ENCODE measurements around the gene ATP6V1G3.

Gene ATP6V1G3

GRCh38 chr1:198497326-198498102 is 43.0 kb downstream of the ATP6V1G3 start:
- no peaks in the 10 kb centered on the region for H4K20me1 ChIP-seq (ENCODE audit: insufficient read depth, low read length, poor library complexity, severe bottlenecking)
- H3K36me3 ChIP-seq (ENCODE audit: insufficient read depth, low read length) = no peaks in the 10 kb centered on the region
- no peak overlapping the region for H3K4me2 ChIP-seq (ENCODE audit: low read depth, low read length, poor library complexity, severe bottlenecking)
- no peak overlapping the region for H2AFZ ChIP-seq (ENCODE audit: low read length)
- no peaks in the 10 kb centered on the region for H3K9me2 ChIP-seq (replicated peaks; ENCODE audit: low read depth, low read length)
- TF ChIP-seq EZH2phosphoT487 (IDR thresholded peaks at IDR 0.05; ENCODE audit: borderline replicate concordance) = no peak
- no peak for TF ChIP-seq CTCF (conservative IDR thresholded peaks at IDR 0.05; ENCODE audit: low read length)
- H3F3A ChIP-seq (ENCODE audit: low read depth) = no peaks in the 10 kb centered on the region
- no peaks in the 10 kb centered on the region for H3K4me1 ChIP-seq (ENCODE audit: insufficient read depth, low read length, poor library complexity, severe bottlenecking)
- no peaks in the 10 kb centered on the region for H3K79me2 ChIP-seq (ENCODE audit: insufficient read depth, low read length)
- H3K9me3 ChIP-seq (ENCODE audit: insufficient read depth, low read depth, low read length) = no peaks in the 10 kb centered on the region
- H3K27me3 ChIP-seq (ENCODE audit: insufficient read depth, low read length, poor library complexity, severe bottlenecking) = no peaks in the 10 kb centered on the region
- no peak overlapping the region for H3K4me3 ChIP-seq (ENCODE audit: low read length, poor library complexity, severe bottlenecking)
- no peak overlapping the region for H3K9ac ChIP-seq (ENCODE audit: low read depth, low read length, poor library complexity, severe bottlenecking)

GRCh38 chr1:198496216-198497143 is 44.0 kb downstream of the ATP6V1G3 start:
- H3K9me2 ChIP-seq (replicated peaks; ENCODE audit: low read depth, low read length) = no peaks in the 10 kb centered on the region
- H3K9me3 ChIP-seq (ENCODE audit: insufficient read depth, low read depth, low read length) = no peaks in the 10 kb centered on the region
- TF ChIP-seq EZH2phosphoT487 (IDR thresholded peaks at IDR 0.05; ENCODE audit: borderline replicate concordance) (no peak), CTCF (conservative IDR thresholded peaks at IDR 0.05; ENCODE audit: low read length) (no peak)
- no peak overlapping the region for H3K4me2 ChIP-seq (ENCODE audit: low read depth, low read length, poor library complexity, severe bottlenecking)
- no peaks in the 10 kb centered on the region for H3K4me1 ChIP-seq (ENCODE audit: insufficient read depth, low read length, poor library complexity, severe bottlenecking)
- H4K20me1 ChIP-seq (ENCODE audit: insufficient read depth, low read length, poor library complexity, severe bottlenecking) = no peaks in the 10 kb centered on the region
- no peak overlapping the region for H3K4me3 ChIP-seq (ENCODE audit: low read length, poor library complexity, severe bottlenecking)
- H2AFZ ChIP-seq (ENCODE audit: low read length) = no peak overlapping the region
- H3F3A ChIP-seq (ENCODE audit: low read depth) = no peaks in the 10 kb centered on the region
- H3K9ac ChIP-seq (ENCODE audit: low read depth, low read length, poor library complexity, severe bottlenecking) = no peak overlapping the region
- H3K36me3 ChIP-seq (ENCODE audit: insufficient read depth, low read length) = no peaks in the 10 kb centered on the region
- H3K79me2 ChIP-seq (ENCODE audit: insufficient read depth, low read length) = no peaks in the 10 kb centered on the region
- no peaks in the 10 kb centered on the region for H3K27me3 ChIP-seq (ENCODE audit: insufficient read depth, low read length, poor library complexity, severe bottlenecking)

- TF ChIP-seq EZH2phosphoT487 (IDR thresholded peaks at IDR 0.05; ENCODE audit: borderline replicate concordance) = no peak
- no peak for TF ChIP-seq CTCF (conservative IDR thresholded peaks at IDR 0.05; ENCODE audit: low read length)
Observed at GRCh38 chr1:198495631-198496030, 44.8 kb downstream of the ATP6V1G3 start.

More at GRCh38 chr1:198495631-198496030, 44.8 kb downstream of the ATP6V1G3 start:
- no peaks in the 10 kb centered on the region for H3K4me1 ChIP-seq (ENCODE audit: insufficient read depth, low read length, poor library complexity, severe bottlenecking)
- no peaks in the 10 kb centered on the region for H3K9me3 ChIP-seq (ENCODE audit: insufficient read depth, low read depth, low read length)
- no peaks in the 10 kb centered on the region for H3K9me2 ChIP-seq (replicated peaks; ENCODE audit: low read depth, low read length)
- H3K27me3 ChIP-seq (ENCODE audit: insufficient read depth, low read length, poor library complexity, severe bottlenecking) = no peaks in the 10 kb centered on the region
- H3K79me2 ChIP-seq (ENCODE audit: insufficient read depth, low read length) = no peaks in the 10 kb centered on the region
- H3K4me3 ChIP-seq (ENCODE audit: low read length, poor library complexity, severe bottlenecking) = no peak overlapping the region
- H2AFZ ChIP-seq (ENCODE audit: low read length) = no peak overlapping the region
- H3K36me3 ChIP-seq (ENCODE audit: insufficient read depth, low read length) = no peaks in the 10 kb centered on the region
- H3K9ac ChIP-seq (ENCODE audit: low read depth, low read length, poor library complexity, severe bottlenecking) = no peak overlapping the region
- H4K20me1 ChIP-seq (ENCODE audit: insufficient read depth, low read length, poor library complexity, severe bottlenecking) = no peaks in the 10 kb centered on the region
- no peaks in the 10 kb centered on the region for H3F3A ChIP-seq (ENCODE audit: low read depth)
- no peak overlapping the region for H3K4me2 ChIP-seq (ENCODE audit: low read depth, low read length, poor library complexity, severe bottlenecking)
